Tibial nerve (tissue), 4 donors: ENCODE results near the gene IFIH1.

Experiments
- EP300 ChIP-seq, 2 donors: sonication (generic); formaldehyde crosslinking; IDR thresholded peaks; one replicate each; pipeline ENCODE4 v1.6.1; 2017; ENCODE audit warnings: antibody characterized with exemption in 2 of 2, mild to moderate bottlenecking in 1 of 2
- TF ChIP-seq, protein P1 (sequence below), 5 experiments: fragments of 200-600 bp in 3 of 5; fragments of 450-650 bp in 2 of 5; sonication (generic) in 3 of 5; IDR thresholded peaks; one replicate each; pipeline ENCODE4 v1.5.1; 2016 to 2019; ENCODE audit warnings: antibody characterized with exemption in 5 of 5, mild to moderate bottlenecking in 3 of 5, moderate library complexity in 2 of 5

DNA sequence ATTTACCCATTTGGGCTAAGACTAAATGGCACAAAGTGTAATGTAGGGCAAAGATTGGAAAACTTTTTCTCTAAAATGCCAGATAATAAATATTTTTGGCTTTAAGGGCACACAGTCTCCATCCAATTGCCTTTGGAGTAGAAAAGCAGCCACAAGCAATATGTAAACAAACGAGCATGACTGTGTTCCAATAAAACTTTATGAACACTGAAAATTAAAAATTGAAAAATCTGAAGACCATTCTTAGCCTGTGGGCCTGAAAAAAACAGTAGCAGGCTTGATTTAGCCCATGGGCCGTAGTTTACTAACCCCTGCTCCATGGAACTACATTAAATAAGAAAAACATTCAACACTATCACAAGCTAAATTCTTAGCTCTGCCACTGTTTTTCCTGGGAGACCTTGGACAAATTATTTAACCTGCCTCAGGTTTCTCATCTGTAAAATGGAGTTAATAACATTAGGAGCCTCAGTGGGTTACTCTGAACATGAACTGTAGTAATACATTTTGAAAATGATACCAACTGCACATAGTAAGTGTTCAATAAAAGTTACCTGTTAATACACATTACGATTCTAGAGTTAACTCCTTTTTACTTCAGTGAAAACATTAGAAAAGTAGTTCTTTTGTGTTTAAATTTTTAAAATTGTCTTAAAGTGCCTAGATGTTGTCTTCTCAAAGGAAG is 1.3 kb downstream of the IFIH1 start:
- TF ChIP-seq, protein P1, sequence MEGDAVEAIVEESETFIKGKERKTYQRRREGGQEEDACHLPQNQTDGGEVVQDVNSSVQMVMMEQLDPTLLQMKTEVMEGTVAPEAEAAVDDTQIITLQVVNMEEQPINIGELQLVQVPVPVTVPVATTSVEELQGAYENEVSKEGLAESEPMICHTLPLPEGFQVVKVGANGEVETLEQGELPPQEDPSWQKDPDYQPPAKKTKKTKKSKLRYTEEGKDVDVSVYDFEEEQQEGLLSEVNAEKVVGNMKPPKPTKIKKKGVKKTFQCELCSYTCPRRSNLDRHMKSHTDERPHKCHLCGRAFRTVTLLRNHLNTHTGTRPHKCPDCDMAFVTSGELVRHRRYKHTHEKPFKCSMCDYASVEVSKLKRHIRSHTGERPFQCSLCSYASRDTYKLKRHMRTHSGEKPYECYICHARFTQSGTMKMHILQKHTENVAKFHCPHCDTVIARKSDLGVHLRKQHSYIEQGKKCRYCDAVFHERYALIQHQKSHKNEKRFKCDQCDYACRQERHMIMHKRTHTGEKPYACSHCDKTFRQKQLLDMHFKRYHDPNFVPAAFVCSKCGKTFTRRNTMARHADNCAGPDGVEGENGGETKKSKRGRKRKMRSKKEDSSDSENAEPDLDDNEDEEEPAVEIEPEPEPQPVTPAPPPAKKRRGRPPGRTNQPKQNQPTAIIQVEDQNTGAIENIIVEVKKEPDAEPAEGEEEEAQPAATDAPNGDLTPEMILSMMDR (IDR thresholded peaks at IDR 0.05): no peak
- TF ChIP-seq EP300 (IDR thresholded peaks at IDR 0.05): no peak
